HEK293 (cell line): ENCODE results near the gene ZNHIT1.

ENCODE experiments used
- ELK4 ChIP-seq: IDR thresholded peaks from 2 replicates; pipeline ENCODE4 v1.6.1; 2011; ENCODE audit warnings: mild to moderate bottlenecking, low read depth, low read length, borderline replicate concordance
- GLIS2 ChIP-seq: fragments of 450-650 bp; formaldehyde crosslinking; IDR thresholded peaks from 2 replicates; pipeline ENCODE4 v1.5.1; 2016; ENCODE audit warnings: missing biosample characterization, missing genetic modification characterization
- KLF17 ChIP-seq: fragments of 450-650 bp; formaldehyde crosslinking; IDR thresholded peaks from 2 replicates; pipeline ENCODE4 v1.5.1; 2016; ENCODE audit warnings: missing biosample characterization, missing genetic modification characterization
- OVOL3 ChIP-seq: fragments of 450-650 bp; formaldehyde crosslinking; IDR thresholded peaks from 2 replicates; pipeline ENCODE4 v1.5.1; 2016; ENCODE audit warnings: missing biosample characterization, missing genetic modification characterization
- PRDM6 ChIP-seq: fragments of 450-650 bp; formaldehyde crosslinking; IDR thresholded peaks from 2 replicates; pipeline ENCODE4 v1.5.1; 2017; ENCODE audit warnings: missing biosample characterization, missing genetic modification characterization
- SETDB1 ChIP-seq: IDR thresholded peaks from one replicate; pipeline ENCODE4 v1.6.1; 2017; ENCODE audit warnings: mild to moderate bottlenecking, low read length, moderate library complexity, mixed read lengths; ENCODE audit not compliant: insufficient read length
- SP2 ChIP-seq: fragments of 450-650 bp; formaldehyde crosslinking; IDR thresholded peaks from 2 replicates; pipeline ENCODE4 v1.5.1; 2016; ENCODE audit warnings: missing biosample characterization, missing genetic modification characterization
- ZBTB17 ChIP-seq: fragments of 450-650 bp; formaldehyde crosslinking; IDR thresholded peaks from 2 replicates; pipeline ENCODE4 v1.5.1; 2016; ENCODE audit warnings: missing biosample characterization, missing genetic modification characterization
- ZBTB20 ChIP-seq: fragments of 450-650 bp; formaldehyde crosslinking; IDR thresholded peaks from 2 replicates; pipeline ENCODE4 v1.5.1; 2016; ENCODE audit warnings: missing biosample characterization, missing genetic modification characterization
- ZEB2 ChIP-seq: fragments of 450-650 bp; formaldehyde crosslinking; IDR thresholded peaks from 2 replicates; pipeline ENCODE4 v1.5.1; 2016; ENCODE audit warnings: missing biosample characterization, missing genetic modification characterization
- ZIC2 ChIP-seq: fragments of 450-650 bp; formaldehyde crosslinking; IDR thresholded peaks from 2 replicates; pipeline ENCODE4 v1.5.1; 2016; ENCODE audit warnings: missing biosample characterization, missing genetic modification characterization
- ZNF121 ChIP-seq: fragments of 450-650 bp; formaldehyde crosslinking; IDR thresholded peaks from 2 replicates; pipeline ENCODE4 v1.5.1; 2016; ENCODE audit warnings: missing biosample characterization, missing genetic modification characterization
- ZNF184 ChIP-seq: fragments of 450-650 bp; IDR thresholded peaks from 2 replicates; pipeline ENCODE4 v1.5.1; 2018; ENCODE audit warnings: missing biosample characterization, mild to moderate bottlenecking, missing genetic modification characterization
- ZNF248 ChIP-seq: fragments of 450-650 bp; formaldehyde crosslinking; IDR thresholded peaks from 2 replicates; pipeline ENCODE4 v1.5.1; 2017; ENCODE audit warnings: missing biosample characterization, missing genetic modification characterization
- ZNF280D ChIP-seq: fragments of 450-650 bp; formaldehyde crosslinking; IDR thresholded peaks from 2 replicates; pipeline ENCODE4 v1.5.1; 2016; ENCODE audit warnings: missing biosample characterization, missing genetic modification characterization
- ZNF311 ChIP-seq: fragments of 450-650 bp; formaldehyde crosslinking; IDR thresholded peaks from 2 replicates; pipeline ENCODE4 v1.5.1; 2017; ENCODE audit warnings: missing biosample characterization, missing genetic modification characterization, borderline replicate concordance
- ZNF449 ChIP-seq: fragments of 450-650 bp; formaldehyde crosslinking; IDR thresholded peaks from 2 replicates; pipeline ENCODE4 v1.5.1; 2017; ENCODE audit warnings: missing biosample characterization, mild to moderate bottlenecking, missing genetic modification characterization, moderate library complexity
- ZNF510 ChIP-seq: fragments of 450-650 bp; formaldehyde crosslinking; IDR thresholded peaks from 2 replicates; pipeline ENCODE4 v1.5.1; 2018; ENCODE audit warnings: mild to moderate bottlenecking, missing genetic modification characterization, missing biosample characterization; ENCODE audit not compliant: insufficient replicate concordance
- ZNF521 ChIP-seq: fragments of 450-650 bp; formaldehyde crosslinking; IDR thresholded peaks from 2 replicates; pipeline ENCODE4 v1.5.1; 2017; ENCODE audit warnings: missing biosample characterization, mild to moderate bottlenecking, missing genetic modification characterization
- ZNF530 ChIP-seq: fragments of 450-650 bp; formaldehyde crosslinking; IDR thresholded peaks from 2 replicates; pipeline ENCODE4 v1.5.1; 2016; ENCODE audit warnings: low read depth, missing biosample characterization, missing genetic modification characterization
- ZNF548 ChIP-seq: fragments of 450-650 bp; formaldehyde crosslinking; IDR thresholded peaks from 2 replicates; pipeline ENCODE4 v1.5.1; 2016; ENCODE audit warnings: missing biosample characterization, missing genetic modification characterization
- ZNF560 ChIP-seq: fragments of 450-650 bp; formaldehyde crosslinking; IDR thresholded peaks from 2 replicates; pipeline ENCODE4 v1.5.1; 2017; ENCODE audit warnings: missing biosample characterization, missing genetic modification characterization, borderline replicate concordance
- ZNF621 ChIP-seq: fragments of 450-650 bp; formaldehyde crosslinking; IDR thresholded peaks from 2 replicates; pipeline ENCODE4 v1.5.1; 2017; ENCODE audit warnings: missing biosample characterization, missing genetic modification characterization
- ZNF701 ChIP-seq: fragments of 450-650 bp; formaldehyde crosslinking; IDR thresholded peaks from 2 replicates; pipeline ENCODE4 v1.5.1; 2016; ENCODE audit warnings: missing biosample characterization, missing genetic modification characterization
- ZNF704 ChIP-seq: fragments of 450-650 bp; formaldehyde crosslinking; IDR thresholded peaks from 2 replicates; pipeline ENCODE4 v1.5.1; 2016; ENCODE audit warnings: missing biosample characterization, missing genetic modification characterization
- ZNF768 ChIP-seq: fragments of 450-650 bp; formaldehyde crosslinking; IDR thresholded peaks from 2 replicates; pipeline ENCODE4 v1.5.1; 2018; ENCODE audit warnings: missing biosample characterization, mild to moderate bottlenecking, missing genetic modification characterization
- ZNF777 ChIP-seq: fragments of 450-650 bp; formaldehyde crosslinking; IDR thresholded peaks from 2 replicates; pipeline ENCODE4 v1.5.1; 2017; ENCODE audit warnings: missing biosample characterization, missing genetic modification characterization, borderline replicate concordance
- ZSCAN5A ChIP-seq: fragments of 450-650 bp; formaldehyde crosslinking; IDR thresholded peaks from 2 replicates; pipeline ENCODE4 v1.5.1; 2016; ENCODE audit warnings: missing biosample characterization, missing genetic modification characterization

Gene ZNHIT1

GRCh38 chr7:101172854-101173751 is 44.9 kb upstream of the ZNHIT1 start (continued):
- TF ChIP-seq ZSCAN5A (no peak), ZBTB20 (peak; percentile 91), ZNF621 (tag by site-specific recombination) (no peak), SETDB1 (no peak), ZNF184 (tag by site-specific recombination) (no peak), ZNF530 (tag by site-specific recombination) (no peak), ZNF701 (tag by site-specific recombination) (no peak), ZNF311 (no peak), KLF17 (tag by site-specific recombination) (peak; percentile 50), ZNF248 (tag by site-specific recombination) (no peak), ELK4 (no peak), ZIC2 (tag by site-specific recombination) (peak; percentile 94), ZNF704 (no peak), ZNF449 (no peak), ZNF510 (no peak), ZNF560 (tag by site-specific recombination) (no peak), ZNF768 (no peak), SP2 (no peak; the same call in 1 of the 2 replicates), ZNF121 (tag by site-specific recombination) (no peak), ZNF280D (tag by site-specific recombination) (no peak), ZNF548 (tag by site-specific recombination) (no peak), GLIS2 (tag by site-specific recombination) (peak; percentile 99), ZNF777 (tag by site-specific recombination) (no peak; the same call in none of the 2 replicates), ZEB2 (tag by site-specific recombination) (peak; percentile 80; the same call in 1 of the 2 replicates), ZNF521 (no peak), PRDM6 (tag by site-specific recombination) (no peak), OVOL3 (no peak), ZBTB17 (peak; percentile 71)
